DMS114 treated with DMSO at 0.1 percent for 48 hours (cell line): ENCODE data around the gene NBPF12.
"Not testable (repeated sequence)": the region's sequence is repeated elsewhere in the genome, so short reads cannot be mapped to it uniquely, and the experiment has no call there.

ENCODE experiments used
- DNase-seq: peaks from one replicate; lab custom pipeline; 2025; ENCODE audit not compliant: unreplicated experiment; lab: John Stamatoyannopoulos, UW

Gene NBPF12

GRCh38 chr1:146938242-146938902 lies at the start of gene NBPF12:
TSS of gene NBPF12 (plus strand) at chr1:146938324. CDS start at chr1:146960144, 21,820 bp downstream.
- DNase-seq = peak; percentile 73

- not testable (repeated sequence) for DNase-seq
Measured at GRCh38 chr1:146891355-146891754, 46.8 kb upstream of the NBPF12 start.

- DNase-seq = not testable (repeated sequence)
Measured at GRCh38 chr1:146892331-146892730, 45.8 kb upstream of the NBPF12 start.

- not testable (repeated sequence) for DNase-seq
Measured at GRCh38 chr1:146907565-146908261, 30.4 kb upstream of the NBPF12 start.

GRCh38 chr1:146912975-146913374 lies 25.1 kb upstream of the NBPF12 start:
- not testable (repeated sequence) for DNase-seq

GRCh38 chr1:146920811-146921210 lies 17.3 kb upstream of the NBPF12 start:
- not testable (repeated sequence) for DNase-seq

GRCh38 chr1:146922614-146923013 lies 15.5 kb upstream of the NBPF12 start:
- DNase-seq = not testable (repeated sequence)

GRCh38 chr1:146924106-146924505 lies 14.0 kb upstream of the NBPF12 start:
- not testable (repeated sequence) for DNase-seq

- DNase-seq = not testable (repeated sequence)
Measured at GRCh38 chr1:146926413-146926812, 11.7 kb upstream of the NBPF12 start.

GRCh38 chr1:146930225-146930624 lies 7.9 kb upstream of the NBPF12 start:
- DNase-seq = not testable (repeated sequence)

GRCh38 chr1:146934390-146935223 lies 3.5 kb upstream of the NBPF12 start:
- not testable (repeated sequence) for DNase-seq

GRCh38 chr1:146937462-146937861 lies 662 bp upstream of the NBPF12 start:
- DNase-seq = not testable (repeated sequence)

GRCh38 chr1:146938927-146939786 lies 1.0 kb downstream of the NBPF12 start:
- DNase-seq = not testable (repeated sequence)

- not testable (repeated sequence) for DNase-seq
Measured at GRCh38 chr1:146940293-146940692, 2.2 kb downstream of the NBPF12 start.

GRCh38 chr1:146943342-146943886 lies 5.3 kb downstream of the NBPF12 start:
- DNase-seq = not testable (repeated sequence)

GRCh38 chr1:146948127-146948526 lies 10.0 kb downstream of the NBPF12 start:
- not testable (repeated sequence) for DNase-seq

GRCh38 chr1:146964340-146964739 lies 26.2 kb downstream of the NBPF12 start:
- DNase-seq = not testable (repeated sequence)

- not testable (repeated sequence) for DNase-seq
Measured at GRCh38 chr1:146966351-146966750, 28.2 kb downstream of the NBPF12 start.

- not testable (repeated sequence) for DNase-seq
Measured at GRCh38 chr1:146970656-146971055, 32.5 kb downstream of the NBPF12 start.

- not testable (repeated sequence) for DNase-seq
Measured at GRCh38 chr1:146972681-146973080, 34.6 kb downstream of the NBPF12 start.
